SK-N-SH (cell line): ENCODE results near the gene TFDP2. TPM values are rescaled to one million over a fixed set of nuclear protein-coding genes. Genes with fewer than 3 reads are reported as not detected.

Source experiments
- CTCF ChIA-PET: fragments of 300-600, 350-600 bp; formaldehyde crosslinking; extraction: SDS; loops from one replicate; lab custom pipeline; 2021; lab: Yijun Ruan, JAX
- POLR2A ChIA-PET: fragments of 350-600 bp; sonication (Branson Sonifier 250); formaldehyde crosslinking; extraction: SDS; loops from one replicate; lab custom pipeline; 2020; ENCODE audit warnings: antibody characterized with exemption, inconsistent platforms; lab: Yijun Ruan, JAX
- DNase-seq: peaks from one replicate; pipeline ENCODE4 v3.0.0; 2012
- H2AFZ ChIP-seq: fragments of 200-600 bp; sonication (generic); 2 replicates; pipeline ENCODE4 v1.8.1; 2016; ENCODE audit warnings: antibody characterized with exemption, mild to moderate bottlenecking, low read depth
- H3F3A ChIP-seq: fragments of 200-600 bp; sonication (generic); replicated peaks from 2 replicates; pipeline ENCODE3; 2016; ENCODE audit warnings: antibody characterized with exemption, mild to moderate bottlenecking; ENCODE audit not compliant: insufficient read depth
- H3K27ac ChIP-seq, 2 experiments: fragments of 200-500 bp in 1 of 2; fragments of 200-600 bp in 1 of 2; sonication (Bioruptor generic) in 1 of 2; sonication (generic), shearing (Covaris generic) in 1 of 2; 2 replicates each; pipeline versions ENCODE4 v1.5.1 to v1.6.1; 2014 to 2016; ENCODE audit warnings: low read depth in 2 of 2, inconsistent platforms in 1 of 2, low read length in 1 of 2, mild to moderate bottlenecking in 1 of 2, mixed read lengths in 1 of 2
- H3K27me3 ChIP-seq: fragments of 200-600 bp; sonication (generic), shearing (Covaris generic); 2 replicates; pipeline ENCODE4 v1.6.1; 2016; ENCODE audit warnings: mixed run types; ENCODE audit not compliant: insufficient read depth
- H3K36me3 ChIP-seq, 2 experiments: fragments of 200-500 bp in 1 of 2; fragments of 200-600 bp in 1 of 2; sonication (Bioruptor generic) in 1 of 2; sonication (generic) in 1 of 2; replicated peaks in 1 of 2; 2 replicates each; pipeline versions ENCODE3 to v1.5.1; 2014 to 2016; ENCODE audit warnings: low read length in 1 of 2, mild to moderate bottlenecking in 1 of 2; ENCODE audit not compliant: insufficient read depth in 2 of 2, control insufficient read depth in 1 of 2
- H3K4me1 ChIP-seq, 2 experiments: fragments of 200-500 bp in 1 of 2; fragments of 200-600 bp in 1 of 2; sonication (Bioruptor generic) in 1 of 2; sonication (generic), shearing (Covaris generic) in 1 of 2; 2 replicates each; pipeline versions ENCODE4 v1.5.1 to v1.6.1; 2014 to 2016; ENCODE audit warnings: low read depth in 1 of 2, low read length in 1 of 2, mixed run types in 1 of 2; ENCODE audit not compliant: insufficient read depth in 2 of 2, control insufficient read depth in 1 of 2
- H3K4me2 ChIP-seq: fragments of 200-600 bp; sonication (generic), shearing (Covaris generic); 2 replicates; pipeline ENCODE4 v1.6.1; 2017; ENCODE audit warnings: mixed run types
- H3K4me3 ChIP-seq, 2 experiments: fragments of 200-500 bp in 1 of 2; fragments of 200-600 bp in 1 of 2; sonication (Bioruptor generic) in 1 of 2; sonication (generic), shearing (Covaris generic) in 1 of 2; 2 replicates each; pipeline versions ENCODE4 v1.5.1 to v1.8.1; 2014 to 2016; ENCODE audit warnings: low read depth in 2 of 2, inconsistent platforms in 1 of 2, low read length in 1 of 2, mild to moderate bottlenecking in 1 of 2, mixed read lengths in 1 of 2, moderate library complexity in 1 of 2
- H3K79me2 ChIP-seq: fragments of 200-600 bp; sonication (generic); 2 replicates; pipeline ENCODE4 v1.8.1; 2017; ENCODE audit warnings: mild to moderate bottlenecking; ENCODE audit not compliant: insufficient read depth
- H3K9ac ChIP-seq: fragments of 200-600 bp; sonication (generic); 2 replicates; pipeline ENCODE4 v1.6.1; 2017; ENCODE audit warnings: mixed run types
- H3K9me2 ChIP-seq: fragments of 200-600 bp; sonication (generic); 2 replicates; pipeline ENCODE4 v1.6.1; 2017; ENCODE audit warnings: mixed run types
- H3K9me3 ChIP-seq: fragments of 200-600 bp; sonication (generic); 2 replicates; pipeline ENCODE4 v1.6.1; 2017; ENCODE audit warnings: mixed run types, mild to moderate bottlenecking, moderate library complexity
- H4K20me1 ChIP-seq: fragments of 200-600 bp; sonication (generic); 2 replicates; pipeline ENCODE4 v1.6.1; 2017; ENCODE audit warnings: mild to moderate bottlenecking, mixed run types; ENCODE audit not compliant: insufficient read depth
- CHD2 ChIP-seq: fragments of 150-350 bp; IDR thresholded peaks from 2 replicates; pipeline ENCODE4 v1.6.1; 2018; ENCODE audit warnings: low read length; ENCODE audit not compliant: partially characterized antibody
- ELF1 ChIP-seq: IDR thresholded peaks from 2 replicates; pipeline ENCODE4 v1.4.0; 2012
- FOSL2 ChIP-seq: IDR thresholded peaks from 2 replicates; pipeline ENCODE4 v1.4.0; 2012; ENCODE audit warnings: low read depth, mild to moderate bottlenecking, moderate library complexity, borderline replicate concordance
- FOXJ3 ChIP-seq: sonication (generic); formaldehyde crosslinking; IDR thresholded peaks from 2 replicates; pipeline ENCODE4 v1.5.1; 2020; ENCODE audit warnings: mild to moderate bottlenecking, missing genetic modification reagents
- FOXM1 ChIP-seq: IDR thresholded peaks from 2 replicates; pipeline ENCODE4 v1.4.0; 2012; ENCODE audit warnings: low read depth, mild to moderate bottlenecking
- GATA2 ChIP-seq: sonication (generic); formaldehyde crosslinking; IDR thresholded peaks from 2 replicates; pipeline ENCODE4 v1.5.0; 2020; ENCODE audit warnings: mild to moderate bottlenecking, missing genetic modification reagents
- MAX ChIP-seq: IDR thresholded peaks from 2 replicates; pipeline ENCODE4 v1.4.0; 2012; ENCODE audit warnings: low read depth
- NRF1 ChIP-seq: IDR thresholded peaks from 2 replicates; pipeline ENCODE4 v1.6.1; 2012; ENCODE audit warnings: low read depth, mild to moderate bottlenecking, low read length
- POLR2AphosphoS5 ChIP-seq: IDR thresholded peaks from 2 replicates; pipeline ENCODE4 v1.6.1; 2012; ENCODE audit warnings: low read depth, low read length
- RAD21 ChIP-seq: IDR thresholded peaks from 2 replicates; pipeline ENCODE4 v1.6.1; 2012; ENCODE audit warnings: mild to moderate bottlenecking, low read length
- RCOR1 ChIP-seq: fragments of 150-350 bp; IDR thresholded peaks from 2 replicates; pipeline ENCODE4 v1.6.1; 2017; ENCODE audit warnings: antibody characterized with exemption, low read length
- RFX5 ChIP-seq: IDR thresholded peaks from 2 replicates; pipeline ENCODE4 v1.6.1; 2012; ENCODE audit warnings: mild to moderate bottlenecking, improper control_type of control experiment, low read length
- RXRA ChIP-seq: IDR thresholded peaks from 2 replicates; pipeline ENCODE4 v1.4.0; 2012; ENCODE audit warnings: low read depth, mild to moderate bottlenecking, borderline replicate concordance
- SMC3 ChIP-seq: IDR thresholded peaks from 2 replicates; pipeline ENCODE4 v1.6.1; 2012; ENCODE audit warnings: low read depth, low read length, improper control_type of control experiment
- TAF1 ChIP-seq: IDR thresholded peaks from 2 replicates; pipeline ENCODE4 v1.6.1; 2012; ENCODE audit warnings: low read depth, mild to moderate bottlenecking, low read length, moderate library complexity, borderline replicate concordance
- TCF12 ChIP-seq: IDR thresholded peaks from 2 replicates; pipeline ENCODE4 v1.4.0; 2012
- TEAD4 ChIP-seq: IDR thresholded peaks from 2 replicates; pipeline ENCODE4 v1.4.0; 2012; ENCODE audit warnings: mild to moderate bottlenecking, borderline replicate concordance; ENCODE audit not compliant: insufficient read depth
- USF1 ChIP-seq: IDR thresholded peaks from 2 replicates; pipeline ENCODE4 v1.4.0; 2012; ENCODE audit warnings: low read depth, borderline replicate concordance
- YY1 ChIP-seq: IDR thresholded peaks from 2 replicates; pipeline ENCODE4 v1.4.0; 2012; ENCODE audit warnings: low read depth, mild to moderate bottlenecking
- WGBS: methylation state at CpG from one replicate; pipeline ENCODE4 v1.1.6; 2017; ENCODE audit warnings: low lambda C conversion rate; 5-methylcytosine and 5-hydroxymethylcytosine counted together
- polyA plus RNA-seq, 3 experiments: library from polyadenylated mRNA; depleted of rRNA; stranded (reverse); fragments of >200 nt; gene quantifications; 2 replicates each; pipeline ENCODE4 v1.2.3, GENCODE V29; 2012
- TF ChIP-seq, protein P1 (sequence below): IDR thresholded peaks from 2 replicates; pipeline ENCODE4 v1.6.1; 2012; ENCODE audit warnings: mild to moderate bottlenecking, low read depth, low read length, moderate library complexity

The TFDP2 gene
- polyA plus RNA-seq, 1 of the 3 experiments (the other 2 are of a cell fraction): 8.6 TPM

- ChIA-PET CTCF (no interaction called here), POLR2A (no interaction called here)
- Histone ChIP-seq H3K9ac (no peak overlapping the region), H3K27ac (no peak overlapping the region), H4K20me1 (no peaks in the 10 kb centered on the region), H3K4me1 (no peaks in the 10 kb centered on the region), H3K36me3 (no peaks in the 10 kb centered on the region), H3K9me3 (no peaks in the 10 kb centered on the region), H3K4me2 (no peak overlapping the region), H3F3A (peaks cover 3% of the 10 kb centered on the region), H3K27me3 (no peaks in the 10 kb centered on the region), H2AFZ (no peak overlapping the region), H3K9me2 (0 out of 2 replicates have a peak, but pooled peaks cover 3% of the 10 kb centered on the region), H3K4me3 (no peak overlapping the region), H3K79me2 (no peaks in the 10 kb centered on the region)
- no peak for DNase-seq
- WGBS: 89% methylated on average over 6 of the region's 7 CpGs
- TF ChIP-seq, protein P1, sequence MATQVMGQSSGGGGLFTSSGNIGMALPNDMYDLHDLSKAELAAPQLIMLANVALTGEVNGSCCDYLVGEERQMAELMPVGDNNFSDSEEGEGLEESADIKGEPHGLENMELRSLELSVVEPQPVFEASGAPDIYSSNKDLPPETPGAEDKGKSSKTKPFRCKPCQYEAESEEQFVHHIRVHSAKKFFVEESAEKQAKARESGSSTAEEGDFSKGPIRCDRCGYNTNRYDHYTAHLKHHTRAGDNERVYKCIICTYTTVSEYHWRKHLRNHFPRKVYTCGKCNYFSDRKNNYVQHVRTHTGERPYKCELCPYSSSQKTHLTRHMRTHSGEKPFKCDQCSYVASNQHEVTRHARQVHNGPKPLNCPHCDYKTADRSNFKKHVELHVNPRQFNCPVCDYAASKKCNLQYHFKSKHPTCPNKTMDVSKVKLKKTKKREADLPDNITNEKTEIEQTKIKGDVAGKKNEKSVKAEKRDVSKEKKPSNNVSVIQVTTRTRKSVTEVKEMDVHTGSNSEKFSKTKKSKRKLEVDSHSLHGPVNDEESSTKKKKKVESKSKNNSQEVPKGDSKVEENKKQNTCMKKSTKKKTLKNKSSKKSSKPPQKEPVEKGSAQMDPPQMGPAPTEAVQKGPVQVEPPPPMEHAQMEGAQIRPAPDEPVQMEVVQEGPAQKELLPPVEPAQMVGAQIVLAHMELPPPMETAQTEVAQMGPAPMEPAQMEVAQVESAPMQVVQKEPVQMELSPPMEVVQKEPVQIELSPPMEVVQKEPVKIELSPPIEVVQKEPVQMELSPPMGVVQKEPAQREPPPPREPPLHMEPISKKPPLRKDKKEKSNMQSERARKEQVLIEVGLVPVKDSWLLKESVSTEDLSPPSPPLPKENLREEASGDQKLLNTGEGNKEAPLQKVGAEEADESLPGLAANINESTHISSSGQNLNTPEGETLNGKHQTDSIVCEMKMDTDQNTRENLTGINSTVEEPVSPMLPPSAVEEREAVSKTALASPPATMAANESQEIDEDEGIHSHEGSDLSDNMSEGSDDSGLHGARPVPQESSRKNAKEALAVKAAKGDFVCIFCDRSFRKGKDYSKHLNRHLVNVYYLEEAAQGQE: no peak
- no peak for TF ChIP-seq NRF1
- no peak for TF ChIP-seq RAD21
- no peak for TF ChIP-seq TCF12
- no peak for TF ChIP-seq USF1
- no peak for TF ChIP-seq CHD2
- TF ChIP-seq RFX5: no peak
- TF ChIP-seq TAF1: no peak
- TF ChIP-seq FOXM1: no peak
Observed at GRCh38 chr3:142065344-142065743, 84.0 kb downstream of the TFDP2 start.

DNA sequence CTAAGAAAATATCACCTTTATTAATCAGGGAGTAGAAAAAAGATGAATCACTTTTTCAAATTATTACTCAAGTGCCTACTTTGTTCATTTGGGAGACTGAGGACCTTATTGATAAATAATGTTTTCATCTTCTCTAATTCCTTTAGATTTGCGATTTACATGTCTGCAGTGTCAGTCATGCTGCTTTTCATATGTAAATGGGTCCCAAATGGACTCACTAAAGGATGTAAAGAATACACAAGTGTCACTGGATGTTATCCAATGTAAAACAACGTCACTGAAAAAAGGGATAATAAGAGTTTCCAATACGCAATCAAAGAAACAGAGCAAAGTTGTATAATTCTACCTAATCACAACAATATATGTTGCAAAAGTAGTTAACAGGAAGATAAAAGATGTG, 84.9 kb downstream of the TFDP2 start:
- H3K36me3 ChIP-seq: no peaks in the 10 kb centered on the region
- H3K9ac ChIP-seq: no peak overlapping the region
- H3K9me3 ChIP-seq: no peaks in the 10 kb centered on the region
- TF ChIP-seq ELF1: no peak
- TF ChIP-seq FOXJ3: no peak
- no peak for TF ChIP-seq USF1
- no peak for TF ChIP-seq POLR2AphosphoS5
- TF ChIP-seq NRF1: no peak
- no peak for TF ChIP-seq MAX
- TF ChIP-seq SMC3: no peak
- no peak for TF ChIP-seq GATA2
- TF ChIP-seq RXRA: no peak
- TF ChIP-seq, protein P1: no peak
- no peak for TF ChIP-seq CHD2
- no peak for TF ChIP-seq YY1
- no peak for TF ChIP-seq TEAD4
- TF ChIP-seq FOSL2: no peak
- TF ChIP-seq RCOR1: no peak
- 88% methylated on average over 3 of the region's 3 CpGs for WGBS
- ChIA-PET CTCF (no interaction called here), POLR2A (no interaction called here)
- H3K27me3 ChIP-seq: no peaks in the 10 kb centered on the region
- H3K4me2 ChIP-seq: no peak overlapping the region
- no peak for DNase-seq
- H3K79me2 ChIP-seq: no peaks in the 10 kb centered on the region
- no peaks in the 10 kb centered on the region for H4K20me1 ChIP-seq
- no peak overlapping the region for H3K4me3 ChIP-seq
- H3F3A ChIP-seq: peaks cover 3% of the 10 kb centered on the region
- 0 out of 2 replicates have a peak, but pooled peaks cover 3% of the 10 kb centered on the region for H3K9me2 ChIP-seq
- no peak overlapping the region for H3K27ac ChIP-seq
- H2AFZ ChIP-seq: no peak overlapping the region
- H3K4me1 ChIP-seq: no peaks in the 10 kb centered on the region
